ENCODE measurements around the gene FAM219A. TPM values are rescaled to one million over a fixed set of nuclear protein-coding genes. Genes with fewer than 3 reads are reported as not detected.
"Not testable (repeated sequence)": the region's sequence is repeated elsewhere in the genome, so short reads cannot be mapped to it uniquely, and the experiment has no call there.

The FAM219A gene
- total RNA-seq, 1 donor from 2014 or later = 8.4 TPM

GRCh38 chr9:34482746-34483145 lies 24.4 kb upstream of the FAM219A start:
- not testable (repeated sequence) for DNase-seq

GRCh38 chr9:34481620-34482019 lies 23.2 kb upstream of the FAM219A start:
- DNase-seq = not testable (repeated sequence)

- no peak for DNase-seq
These were observed 21.1 kb upstream of the FAM219A start for GRCh38 chr9:34479431-34479866.

GRCh38 chr9:34477541-34477940 lies 19.2 kb upstream of the FAM219A start:
- no peak for DNase-seq

GRCh38 chr9:34475097-34475496 lies 16.7 kb upstream of the FAM219A start:
- DNase-seq = no peak

GRCh38 chr9:34465468-34465867 lies 7.1 kb upstream of the FAM219A start:
- peak; percentile 57 for DNase-seq

GRCh38 chr9:34464571-34464970 lies 6.2 kb upstream of the FAM219A start:
- no peak for DNase-seq

- DNase-seq = no peak
These were observed 5.5 kb upstream of the FAM219A start for GRCh38 chr9:34463901-34464232.

- peak; percentile 62 for DNase-seq
These were observed 4.9 kb upstream of the FAM219A start for GRCh38 chr9:34463098-34463900.

- DNase-seq = no peak
These were observed 1.6 kb upstream of the FAM219A start for GRCh38 chr9:34459941-34460340.

GRCh38 chr9:34459356-34459755 lies 986 bp upstream of the FAM219A start:
- DNase-seq = no peak

GRCh38 chr9:34458959-34459340 lies 580 bp upstream of the FAM219A start:
- DNase-seq = no peak

GRCh38 chr9:34457266-34458012 lies 931 bp downstream of the FAM219A start:
- DNase-seq = peak; percentile 58

GRCh38 chr9:34456746-34457145 lies 1.6 kb downstream of the FAM219A start:
- DNase-seq = no peak

- no peak for DNase-seq
These were observed 2.2 kb downstream of the FAM219A start for GRCh38 chr9:34456151-34456550.

- no peak for DNase-seq
These were observed 3.8 kb downstream of the FAM219A start for GRCh38 chr9:34454571-34455065.

- no peak for DNase-seq
These were observed 5.8 kb downstream of the FAM219A start for GRCh38 chr9:34452568-34452967.

GRCh38 chr9:34451545-34451944 lies 6.8 kb downstream of the FAM219A start:
- no peak for DNase-seq

GRCh38 chr9:34451135-34451534 lies 7.2 kb downstream of the FAM219A start:
- no peak for DNase-seq

GRCh38 chr9:34450644-34451043 lies 7.7 kb downstream of the FAM219A start:
- no peak for DNase-seq

- no peak for DNase-seq
These were observed 11.4 kb downstream of the FAM219A start for GRCh38 chr9:34446951-34447350.

- no peak for DNase-seq
These were observed 11.9 kb downstream of the FAM219A start for GRCh38 chr9:34446468-34446891.

- DNase-seq = no peak
These were observed 14.4 kb downstream of the FAM219A start for GRCh38 chr9:34443976-34444375.

- DNase-seq = no peak
These were observed 14.8 kb downstream of the FAM219A start for GRCh38 chr9:34443533-34443932.
